ENCODE measurements around the gene OSCAR.

OSCAR gene

DNA sequence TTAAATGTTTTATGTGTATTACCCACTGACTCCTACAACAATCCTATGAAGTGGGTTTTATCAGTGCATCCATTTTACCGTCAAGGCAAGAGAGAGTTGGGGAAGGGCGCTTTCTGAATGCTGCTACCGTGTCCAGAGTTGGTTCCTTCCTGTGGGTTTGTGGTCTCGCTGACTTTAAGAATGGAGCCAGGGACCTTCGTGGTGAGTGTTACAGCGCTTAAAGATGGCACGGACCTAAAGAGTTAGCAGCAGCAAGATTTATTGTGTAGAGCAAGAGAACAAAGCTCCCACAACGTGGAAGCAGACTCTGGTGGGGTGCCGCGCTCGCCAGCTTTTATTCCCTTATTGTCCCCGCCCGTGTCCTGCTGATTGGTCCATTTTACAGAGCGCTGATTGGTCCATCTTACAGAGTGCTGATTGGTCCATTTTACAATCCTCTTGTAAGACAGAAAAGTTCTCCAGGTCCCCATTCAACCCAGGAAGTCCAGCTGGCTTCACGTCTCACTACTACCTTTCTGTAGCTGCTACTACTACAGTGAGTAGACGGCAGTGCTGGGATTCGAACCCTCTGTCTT is 6.1 kb downstream of the OSCAR start:
- DNase-seq (ENCODE audit: low spot score): no peak

DNA sequence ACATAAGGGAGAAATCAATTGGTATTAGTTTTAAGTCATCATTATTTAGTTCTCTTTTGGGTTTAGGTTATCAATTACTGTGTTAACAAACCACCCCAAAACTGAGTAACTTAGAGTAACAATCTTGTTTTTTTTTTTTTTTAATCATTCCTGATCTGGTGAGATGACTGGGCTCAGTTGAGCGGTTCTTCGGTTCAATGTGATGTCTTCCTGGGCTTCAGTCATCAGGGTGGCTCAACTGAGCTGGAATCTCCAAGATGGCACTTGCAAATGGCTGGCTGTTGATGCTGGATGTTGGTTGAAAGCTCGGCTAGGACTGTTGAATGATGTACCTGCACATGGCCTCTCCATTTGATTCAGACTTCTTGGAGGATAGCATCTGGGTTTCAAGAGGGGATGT is 16.2 kb downstream of the OSCAR start:
- DNase-seq (ENCODE audit: low spot score): no peak

DNA sequence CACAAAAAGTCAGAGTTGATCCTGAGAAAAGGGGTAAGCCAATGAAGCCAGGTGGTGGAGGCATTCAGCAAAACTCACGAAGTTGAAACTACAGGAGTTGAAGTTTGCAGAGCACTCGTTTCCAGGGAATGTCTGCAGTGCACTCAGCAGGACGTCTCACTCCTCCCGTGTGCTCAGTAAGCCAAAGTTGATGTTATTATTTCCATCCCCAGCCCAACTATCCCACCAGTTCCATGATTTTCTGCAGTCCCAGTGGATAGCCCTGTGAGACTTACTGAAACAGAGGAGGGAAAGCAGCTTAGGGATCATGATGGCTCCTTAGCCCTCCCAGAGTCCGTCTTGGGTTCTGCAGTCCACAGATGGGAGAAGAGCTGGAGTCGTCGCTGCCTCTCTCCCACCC is 19.6 kb downstream of the OSCAR start, which contains the start of gene TARM1:
TSS of gene TARM1 (minus strand) at position 334 of the 400 bp plus-strand sequence. CDS start at position 309, 25 bp downstream.
- no peak for DNase-seq (ENCODE audit: low spot score)

DNA sequence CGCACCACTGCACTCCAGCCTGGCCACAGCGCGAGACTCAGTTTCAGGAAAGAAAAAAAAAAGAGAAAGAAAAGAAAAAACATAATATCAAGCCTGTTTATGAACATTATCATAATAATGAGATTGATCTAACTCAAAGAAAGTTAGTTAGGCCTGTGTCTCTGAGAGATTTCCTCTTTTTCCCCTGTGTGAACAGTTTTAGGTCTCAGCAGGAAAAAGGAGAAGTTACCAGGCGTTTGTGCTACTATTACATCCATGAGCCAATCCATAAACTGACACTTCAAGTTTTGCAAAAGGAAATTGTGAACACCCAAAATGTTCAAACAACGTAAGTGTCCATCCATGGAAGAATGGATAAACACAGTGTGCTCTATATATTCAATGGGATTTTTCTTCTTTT is 23.3 kb downstream of the OSCAR start:
- no peak for DNase-seq (ENCODE audit: low spot score)

DNA sequence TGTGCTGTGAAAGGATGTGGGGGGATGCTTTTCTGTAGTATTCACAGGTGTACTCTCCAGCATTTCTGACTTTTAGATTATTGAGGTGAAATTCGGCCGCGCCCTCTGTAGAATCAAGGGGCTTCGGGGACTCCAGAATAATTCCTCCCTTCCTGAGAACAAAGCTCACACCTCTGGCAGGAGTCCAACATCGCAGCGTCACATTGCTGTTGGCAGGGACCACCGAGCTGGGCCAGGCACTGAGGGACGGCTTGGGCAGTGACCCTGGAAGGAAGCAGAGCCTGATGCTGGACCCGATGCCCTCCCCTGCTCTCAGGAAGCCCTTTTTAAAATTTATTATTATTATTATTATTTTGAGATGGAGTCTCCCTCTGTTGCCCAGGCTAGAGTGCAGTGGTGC is 25.8 kb downstream of the OSCAR start:
- no peak for DNase-seq (ENCODE audit: low spot score)

DNA sequence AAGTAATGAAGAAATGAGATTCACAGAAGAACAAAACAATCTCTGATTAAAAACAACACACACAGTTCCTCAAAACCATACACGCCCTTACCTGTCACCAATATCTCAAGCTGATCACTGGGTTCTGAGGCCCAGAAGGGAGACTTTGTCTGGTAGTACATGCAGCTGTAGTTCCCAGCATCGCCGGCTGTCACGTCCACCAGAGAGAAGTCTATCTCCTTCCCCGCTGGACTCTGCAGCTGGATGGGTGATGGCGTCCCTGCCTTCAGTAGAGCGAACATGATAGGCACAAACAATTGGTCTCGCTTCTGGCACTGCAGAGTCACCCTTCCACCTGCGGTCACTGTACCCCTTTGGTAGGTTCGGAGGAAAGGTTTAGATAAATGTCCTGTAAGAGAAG is 26.8 kb downstream of the OSCAR start:
- no peak for DNase-seq (ENCODE audit: low spot score)

DNA sequence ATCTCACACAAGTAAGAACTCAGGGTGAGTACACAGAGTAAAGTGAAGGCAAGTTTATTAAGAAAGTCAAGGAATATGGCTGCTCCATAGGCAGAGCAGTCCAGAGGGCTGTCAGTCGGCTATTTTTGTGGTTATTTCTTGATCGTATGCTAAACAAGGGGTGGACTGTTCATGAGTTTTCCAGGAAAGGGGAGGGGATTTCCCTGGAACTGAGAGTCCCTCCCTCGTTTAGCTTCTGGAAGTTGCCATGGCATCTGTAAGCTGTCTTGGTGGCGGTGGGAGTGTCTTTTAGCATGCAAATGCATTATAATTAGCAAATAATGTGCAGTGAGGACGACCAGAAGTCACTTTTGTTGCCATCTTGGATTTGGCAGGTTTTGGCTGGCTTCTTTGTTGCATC is 31.1 kb downstream of the OSCAR start:
- DNase-seq (ENCODE audit: low spot score): no peak

DNA sequence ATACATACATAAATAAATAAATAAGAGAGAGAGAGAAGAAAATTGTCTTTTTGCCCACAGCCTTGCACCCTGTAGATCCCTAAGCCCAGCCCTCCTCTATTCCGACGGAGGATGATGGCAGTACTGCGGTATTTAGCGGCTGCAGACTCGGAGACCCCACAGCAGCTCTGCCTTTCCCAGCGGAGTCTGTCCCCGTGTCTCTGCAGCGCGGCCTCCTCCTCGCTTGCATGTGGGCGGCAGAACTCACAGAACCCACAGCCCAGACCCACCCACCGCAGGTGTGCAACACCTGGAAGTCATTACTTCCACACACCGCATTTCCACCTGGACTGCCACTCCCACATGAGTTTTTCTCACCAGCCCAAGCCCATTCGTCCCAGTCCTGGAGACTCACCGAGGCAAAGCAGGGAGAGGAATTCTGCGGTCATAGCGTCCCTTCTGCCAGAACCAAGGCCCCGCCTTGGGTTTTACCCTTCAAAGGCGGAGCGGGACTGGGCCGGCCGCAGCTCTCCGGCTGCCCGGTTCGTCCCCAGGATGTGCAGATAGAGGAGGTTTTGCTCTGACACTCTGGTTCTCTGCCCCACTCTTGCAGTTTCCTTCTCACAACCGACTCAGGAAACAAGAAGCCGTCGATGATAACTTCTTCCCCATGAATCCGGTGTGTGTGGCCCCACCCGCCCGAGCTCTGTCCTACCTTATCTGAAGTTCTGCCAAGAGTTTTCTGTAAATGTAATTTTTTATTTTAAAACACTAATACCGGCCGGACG is 37.1 kb downstream of the OSCAR start, which contains the start of gene VSTM1:
TSS of gene VSTM1 (minus strand) at position 548 of the 767 bp plus-strand sequence. CDS start at position 428, 120 bp downstream.
- DNase-seq (ENCODE audit: low spot score): no peak

DNA sequence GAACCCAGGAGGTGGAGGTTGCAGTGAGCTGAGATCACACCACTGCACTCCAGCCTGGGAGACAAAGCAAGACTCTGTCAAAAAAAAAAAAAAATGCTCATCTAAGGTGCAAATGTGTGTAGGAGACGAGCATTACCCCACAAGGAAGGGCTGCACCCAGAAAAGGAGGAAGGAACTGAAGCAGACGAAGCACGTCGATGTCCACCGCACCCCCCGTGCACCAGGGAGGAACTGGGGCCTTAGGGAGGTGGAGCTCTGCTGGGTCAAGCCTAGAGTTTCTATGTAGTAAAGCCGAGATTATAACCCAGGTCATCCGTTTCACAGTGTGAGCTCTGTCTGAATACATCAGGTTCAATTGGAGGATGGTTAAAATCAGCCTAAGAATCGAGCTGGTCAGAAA is 38.0 kb downstream of the OSCAR start:
- no peak for DNase-seq (ENCODE audit: low spot score)

DNA sequence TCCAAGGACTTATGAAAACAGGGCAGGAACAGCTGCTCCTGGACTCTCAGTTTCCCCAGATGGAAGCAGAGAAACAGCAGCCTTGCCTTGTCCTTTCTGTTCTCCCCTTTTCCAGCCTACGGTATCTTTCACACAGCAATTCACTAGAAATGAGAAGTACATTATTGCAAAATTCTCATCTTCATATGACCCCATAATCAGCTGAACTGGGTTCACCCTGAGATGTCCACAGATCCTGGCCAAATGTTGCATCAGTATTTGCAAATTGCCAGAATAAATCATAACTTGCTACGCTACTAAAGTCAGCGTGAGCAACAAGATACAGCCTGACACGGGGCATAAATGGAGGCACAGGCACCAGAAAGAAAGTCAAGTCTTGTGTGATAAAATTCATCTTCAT is 53.0 kb downstream of the OSCAR start:
- DNase-seq (ENCODE audit: low spot score): no peak

DNA sequence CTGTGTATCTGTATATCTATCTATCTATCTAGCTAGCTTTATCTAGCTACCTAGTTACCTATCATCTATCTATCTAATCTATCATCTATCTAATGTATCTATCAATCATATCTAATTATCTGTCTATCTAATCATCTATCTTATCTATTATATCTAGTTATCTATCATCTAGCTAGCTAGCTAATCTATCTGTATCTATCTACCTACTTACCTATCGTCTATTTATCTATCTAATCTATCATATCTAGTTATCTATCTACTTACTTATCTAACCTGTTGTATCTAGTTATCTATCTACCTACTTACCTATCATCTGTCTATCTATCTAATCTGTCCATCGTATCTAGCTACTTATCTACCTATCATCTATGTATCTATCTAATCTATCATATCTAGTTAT is 54.8 kb downstream of the OSCAR start:
- no peak for DNase-seq (ENCODE audit: low spot score)

Data from RKO (cell line).